GM12872 (cell line): Measurements from ENCODE around the gene UNC5C.

Experiments used
- CTCF ChIP-seq: IDR thresholded peaks from 3 replicates; pipeline ENCODE4 v1.5.1; 2011; ENCODE audit warnings: low read depth, mild to moderate bottlenecking, low read length, moderate library complexity; ENCODE audit not compliant: insufficient read depth

The UNC5C gene

DNA sequence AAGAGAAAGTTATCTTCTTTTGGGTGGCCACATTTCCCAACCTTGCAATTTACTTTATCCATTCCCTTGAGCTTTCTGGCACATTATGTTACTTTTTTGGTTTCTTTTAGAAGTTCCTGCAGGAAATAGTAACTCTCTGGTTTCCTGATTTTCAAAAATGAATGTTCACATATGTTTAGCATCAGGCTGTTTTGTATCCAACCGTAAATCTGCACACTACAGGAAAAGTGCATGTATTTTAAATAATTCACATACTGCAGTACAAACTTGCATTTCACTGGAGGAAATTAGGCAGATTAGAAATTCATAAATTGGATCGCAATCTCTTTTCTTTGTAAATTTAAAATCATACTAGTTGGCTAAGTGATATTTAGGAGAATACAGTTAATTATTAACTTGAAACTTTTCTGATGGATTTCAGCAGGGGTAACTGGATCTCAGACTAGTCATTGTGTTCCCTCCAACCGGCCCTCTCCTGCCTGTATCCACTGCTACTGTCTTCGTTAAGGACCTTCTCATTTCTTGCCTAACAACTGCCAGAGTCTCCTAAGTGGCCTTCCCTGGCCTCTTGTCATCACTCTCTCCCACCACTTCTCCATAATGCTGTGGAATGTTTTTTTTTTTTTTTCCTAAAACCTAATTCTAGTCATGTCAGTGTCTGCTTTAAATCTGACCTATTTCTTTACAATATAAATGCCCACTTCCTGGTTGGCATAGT is 137.2 kb downstream of the UNC5C start:
- no peak for TF ChIP-seq CTCF

GRCh38 chr4:95410387-95410977 is 138.3 kb downstream of the UNC5C start:
- TF ChIP-seq CTCF: no peak

GRCh38 chr4:95409750-95410149 is 139.0 kb downstream of the UNC5C start:
- no peak for TF ChIP-seq CTCF

GRCh38 chr4:95409127-95409526 is 139.6 kb downstream of the UNC5C start:
- TF ChIP-seq CTCF: no peak

- TF ChIP-seq CTCF: no peak
These were observed 146.5 kb downstream of the UNC5C start for GRCh38 chr4:95402299-95402698.

GRCh38 chr4:95398217-95398616 is 150.6 kb downstream of the UNC5C start:
- no peak for TF ChIP-seq CTCF

DNA sequence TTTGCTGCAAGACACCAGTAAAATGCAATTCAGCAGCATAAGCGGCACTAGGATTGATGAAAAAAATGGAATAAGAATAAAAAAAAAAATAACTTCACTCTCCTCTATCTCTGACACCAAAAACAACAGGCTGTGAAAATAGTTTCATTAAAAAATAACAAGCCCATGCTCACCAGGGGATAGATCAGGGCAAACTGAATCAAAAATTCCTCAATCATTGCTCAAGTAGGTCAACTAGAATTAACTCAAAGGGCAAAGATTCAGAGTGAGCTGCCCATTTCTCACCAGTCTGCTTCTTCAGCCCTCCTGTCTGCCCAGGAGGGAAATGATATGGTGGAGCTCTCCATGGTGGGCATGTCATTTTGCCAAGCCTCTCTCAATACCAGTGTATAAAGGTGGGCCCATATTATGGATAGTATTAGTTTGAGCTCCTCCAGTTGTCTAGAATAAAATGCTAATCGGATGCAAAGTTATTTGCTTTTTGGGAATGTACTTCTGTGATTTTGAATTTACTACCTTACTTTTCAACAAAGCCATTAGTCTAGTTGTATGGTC is 153.9 kb downstream of the UNC5C start:
- no peak for TF ChIP-seq CTCF
